ENCODE results near the gene GALNT17.

Gene GALNT17

GRCh38 chr7:71285571-71286145, 153.7 kb downstream of the GALNT17 start:
- DNase-seq = no peak

GRCh38 chr7:71286336-71286735, 154.4 kb downstream of the GALNT17 start:
- DNase-seq = no peak

- no peak for DNase-seq
Observed at GRCh38 chr7:71286924-71287323, 155.0 kb downstream of the GALNT17 start.

GRCh38 chr7:71290452-71290851, 158.5 kb downstream of the GALNT17 start:
- DNase-seq = no peak

GRCh38 chr7:71298378-71298777, 166.4 kb downstream of the GALNT17 start:
- no peak for DNase-seq

GRCh38 chr7:71300086-71300485, 168.1 kb downstream of the GALNT17 start:
- DNase-seq = no peak

GRCh38 chr7:71300603-71301002, 168.7 kb downstream of the GALNT17 start:
- no peak for DNase-seq

- DNase-seq = no peak
Observed at GRCh38 chr7:71301167-71301566, 169.2 kb downstream of the GALNT17 start.

GRCh38 chr7:71303566-71303965, 171.6 kb downstream of the GALNT17 start:
- DNase-seq = no peak

GRCh38 chr7:71308096-71308495, 176.2 kb downstream of the GALNT17 start:
- DNase-seq = no peak

- DNase-seq = no peak
Observed at GRCh38 chr7:71311576-71311975, 179.6 kb downstream of the GALNT17 start.

- DNase-seq = no peak
Observed at GRCh38 chr7:71312755-71313490, 181.0 kb downstream of the GALNT17 start.

GRCh38 chr7:71313553-71313952, 181.6 kb downstream of the GALNT17 start:
- no peak for DNase-seq

- no peak for DNase-seq
Observed at GRCh38 chr7:71320916-71321315, 189.0 kb downstream of the GALNT17 start.

GRCh38 chr7:71322201-71322600, 190.3 kb downstream of the GALNT17 start:
- no peak for DNase-seq

GRCh38 chr7:71323726-71324125, 191.8 kb downstream of the GALNT17 start:
- DNase-seq = no peak

- DNase-seq = no peak
Observed at GRCh38 chr7:71325151-71325550, 193.2 kb downstream of the GALNT17 start.

GRCh38 chr7:71326595-71326994, 194.7 kb downstream of the GALNT17 start:
- DNase-seq = no peak

- DNase-seq = no peak
Observed at GRCh38 chr7:71327946-71328345, 196.0 kb downstream of the GALNT17 start.

GRCh38 chr7:71329030-71329660, 197.2 kb downstream of the GALNT17 start:
- no peak for DNase-seq

GRCh38 chr7:71332207-71332606, 200.3 kb downstream of the GALNT17 start:
- DNase-seq = no peak

GRCh38 chr7:71334541-71334940, 202.6 kb downstream of the GALNT17 start:
- DNase-seq = no peak

- DNase-seq = no peak
Observed at GRCh38 chr7:71338866-71339265, 206.9 kb downstream of the GALNT17 start.

GRCh38 chr7:71339924-71340323, 208.0 kb downstream of the GALNT17 start:
- no peak for DNase-seq

All from stimulated activated CD4-positive, alpha-beta T cell treated with anti-CD3 and anti-CD28 coated beads, Interleukin-2, amount 100 ng/mL, for 24 hours (primary cell).